Subcutaneous preadipocyte (primary cell): ENCODE data around the gene MARCOL. TPM values are rescaled to one million over a fixed set of nuclear protein-coding genes. Genes with fewer than 3 reads are reported as not detected.

Source experiments
- small RNA-seq: library from RNA; depleted of rRNA; stranded (forward); fragments of <200 nt; gene quantifications from one replicate; pipeline ENCODE3, GENCODE V24; 2012
- total RNA-seq: library from RNA; depleted of rRNA; stranded (reverse); fragments of >200 nt; gene quantifications from 2 replicates; pipeline ENCODE4 v1.2.3, GENCODE V29; 2012

MARCOL gene
- total RNA-seq = not detected in 2 replicates

GRCh38 chr5:148238418-148238794, at the start of gene MARCOL:
Gene MARCOL (plus strand): TSS chr5:148238525. CDS start chr5:148238598, 73 bp downstream.

GRCh38 chr5:148202531-148203203, 35.7 kb upstream of the MARCOL start, which contains the start of gene SPINK6:
Gene SPINK6 (plus strand): TSS chr5:148203042. CDS start chr5:148203097, 55 bp downstream.

GRCh38 chr5:148268566-148268965, 30.2 kb downstream of the MARCOL start, which contains the start of gene SPINK13:
Gene SPINK13 (plus strand): TSS chr5:148268794. CDS start chr5:148270073, 1,279 bp downstream.

Small RNA genes within 50 kb of the gene (small RNA-seq; reads per million reads assigned to genes)
- gene HMGN1P16 = not detected

Other genes with a start within 250 kb of the MARCOL start
- gene SPINK5, start 174.5 kb upstream of the MARCOL start, total RNA-seq = not detected in 2 replicates
- gene SPINK14, start 70.0 kb upstream of the MARCOL start, total RNA-seq = not detected in 2 replicates
- gene SPINK6, start 35.5 kb upstream of the MARCOL start, total RNA-seq = not detected in 2 replicates
- gene SPINK13, start 30.3 kb downstream of the MARCOL start, total RNA-seq = not detected in 2 replicates
- not detected in 2 replicates for gene SPINK7, start 73.9 kb downstream of the MARCOL start, total RNA-seq
- gene SPINK9, start 97.0 kb downstream of the MARCOL start, total RNA-seq = not detected in 2 replicates
- gene FBXO38, start 145.4 kb downstream of the MARCOL start, total RNA-seq = 48.5 and 65.7 TPM in 2 replicates